ENCODE measurements around the gene GPS2.

DNA sequence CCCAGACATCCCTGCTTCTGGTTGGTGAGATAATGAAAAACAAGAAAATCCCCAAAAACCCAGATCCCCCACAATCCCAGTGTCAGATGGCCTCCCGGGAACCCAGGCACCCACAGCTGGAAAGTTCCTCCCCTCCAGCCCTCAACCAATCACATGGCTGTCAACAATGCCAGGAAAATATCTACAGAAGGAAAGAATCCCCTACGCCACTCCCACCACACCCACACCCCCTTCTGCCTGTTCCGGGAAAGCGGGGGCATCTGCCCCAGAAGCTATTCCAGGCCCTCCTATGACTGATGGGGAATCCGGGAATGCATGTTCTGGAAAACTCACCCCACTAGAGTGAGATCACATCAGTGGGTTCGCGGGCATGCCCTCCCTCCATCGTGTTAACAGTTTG, 41.6 kb upstream of the GPS2 start:
- TF ChIP-seq, protein P1, sequence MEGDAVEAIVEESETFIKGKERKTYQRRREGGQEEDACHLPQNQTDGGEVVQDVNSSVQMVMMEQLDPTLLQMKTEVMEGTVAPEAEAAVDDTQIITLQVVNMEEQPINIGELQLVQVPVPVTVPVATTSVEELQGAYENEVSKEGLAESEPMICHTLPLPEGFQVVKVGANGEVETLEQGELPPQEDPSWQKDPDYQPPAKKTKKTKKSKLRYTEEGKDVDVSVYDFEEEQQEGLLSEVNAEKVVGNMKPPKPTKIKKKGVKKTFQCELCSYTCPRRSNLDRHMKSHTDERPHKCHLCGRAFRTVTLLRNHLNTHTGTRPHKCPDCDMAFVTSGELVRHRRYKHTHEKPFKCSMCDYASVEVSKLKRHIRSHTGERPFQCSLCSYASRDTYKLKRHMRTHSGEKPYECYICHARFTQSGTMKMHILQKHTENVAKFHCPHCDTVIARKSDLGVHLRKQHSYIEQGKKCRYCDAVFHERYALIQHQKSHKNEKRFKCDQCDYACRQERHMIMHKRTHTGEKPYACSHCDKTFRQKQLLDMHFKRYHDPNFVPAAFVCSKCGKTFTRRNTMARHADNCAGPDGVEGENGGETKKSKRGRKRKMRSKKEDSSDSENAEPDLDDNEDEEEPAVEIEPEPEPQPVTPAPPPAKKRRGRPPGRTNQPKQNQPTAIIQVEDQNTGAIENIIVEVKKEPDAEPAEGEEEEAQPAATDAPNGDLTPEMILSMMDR (IDR thresholded peaks at IDR 0.05; ENCODE audit: low read depth, low read length) = no peak
- no peak for TF ChIP-seq EZH2phosphoT487 (IDR thresholded peaks at IDR 0.05; ENCODE audit: low read depth)

All from OCI-LY3 (cell line).